GM18502 (cell line): ENCODE measurements around the gene MINPP1.
"Not testable (repeated sequence)": the region's sequence is repeated elsewhere in the genome, so short reads cannot be mapped to it uniquely, and the experiment has no call there.

ENCODE experiments used
- ATAC-seq: cut with Tn5 transposase; IDR thresholded peaks from one replicate; pipeline ENCODE4 v1.9.1; 2021; ENCODE audit warnings: mild to moderate bottlenecking; ENCODE audit not compliant: unreplicated experiment, poor library complexity

MINPP1 gene

DNA sequence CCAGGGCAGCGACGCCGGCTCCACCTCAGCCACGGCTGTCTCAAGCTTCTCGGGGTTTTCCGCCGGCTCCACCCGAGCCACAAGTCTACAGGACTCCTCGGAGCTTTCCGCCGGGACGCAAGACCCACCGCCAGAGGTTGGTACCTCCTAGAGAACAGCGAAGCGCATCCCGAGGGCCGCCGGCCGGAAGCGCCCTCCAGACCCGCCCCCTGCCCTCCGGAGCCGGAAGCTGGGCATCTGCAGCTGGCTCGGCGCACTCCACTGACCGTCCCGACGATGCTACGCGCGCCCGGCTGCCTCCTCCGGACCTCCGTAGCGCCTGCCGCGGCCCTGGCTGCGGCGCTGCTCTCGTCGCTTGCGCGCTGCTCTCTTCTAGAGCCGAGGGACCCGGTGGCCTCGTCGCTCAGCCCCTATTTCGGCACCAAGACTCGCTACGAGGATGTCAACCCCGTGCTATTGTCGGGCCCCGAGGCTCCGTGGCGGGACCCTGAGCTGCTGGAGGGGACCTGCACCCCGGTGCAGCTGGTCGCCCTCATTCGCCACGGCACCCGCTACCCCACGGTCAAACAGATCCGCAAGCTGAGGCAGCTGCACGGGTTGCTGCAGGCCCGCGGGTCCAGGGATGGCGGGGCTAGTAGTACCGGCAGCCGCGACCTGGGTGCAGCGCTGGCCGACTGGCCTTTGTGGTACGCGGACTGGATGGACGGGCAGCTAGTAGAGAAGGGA, at the start of gene MINPP1:
Gene MINPP1, plus strand, starts transcription at position 254 of the 726 bp plus-strand sequence. Its CDS starts 23 bp downstream, at position 277.
- ATAC-seq = peak; percentile 93

GRCh38 chr10:87456586-87457220, 48.0 kb upstream of the MINPP1 start:
- not testable (repeated sequence) for ATAC-seq

- ATAC-seq = not testable (repeated sequence)
Measured at GRCh38 chr10:87461751-87462150, 42.9 kb upstream of the MINPP1 start.

DNA sequence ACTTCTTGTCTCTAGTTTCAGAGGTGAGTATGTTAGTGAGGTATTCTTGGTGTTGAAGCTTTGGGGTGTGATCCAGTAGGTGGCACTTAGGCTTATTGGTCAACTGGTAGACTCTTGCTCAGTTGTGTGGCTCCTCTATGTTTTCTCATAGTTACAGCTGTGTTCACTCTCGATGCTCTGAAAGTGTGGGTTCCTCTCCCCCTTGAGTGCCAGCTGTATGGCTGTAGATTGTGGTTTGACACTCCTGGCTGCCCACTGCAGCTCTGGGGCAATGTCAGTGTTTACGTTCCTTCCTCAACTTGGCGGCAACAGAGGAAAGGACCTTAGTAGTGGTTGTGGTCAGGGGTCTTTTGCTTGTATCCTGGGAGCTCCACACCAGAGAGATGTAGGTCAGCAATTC, 37.8 kb upstream of the MINPP1 start:
- not testable (repeated sequence) for ATAC-seq

- ATAC-seq = not testable (repeated sequence)
Measured at GRCh38 chr10:87488733-87489132, 16.0 kb upstream of the MINPP1 start.

GRCh38 chr10:87490285-87490684, 14.4 kb upstream of the MINPP1 start:
- not testable (repeated sequence) for ATAC-seq

DNA sequence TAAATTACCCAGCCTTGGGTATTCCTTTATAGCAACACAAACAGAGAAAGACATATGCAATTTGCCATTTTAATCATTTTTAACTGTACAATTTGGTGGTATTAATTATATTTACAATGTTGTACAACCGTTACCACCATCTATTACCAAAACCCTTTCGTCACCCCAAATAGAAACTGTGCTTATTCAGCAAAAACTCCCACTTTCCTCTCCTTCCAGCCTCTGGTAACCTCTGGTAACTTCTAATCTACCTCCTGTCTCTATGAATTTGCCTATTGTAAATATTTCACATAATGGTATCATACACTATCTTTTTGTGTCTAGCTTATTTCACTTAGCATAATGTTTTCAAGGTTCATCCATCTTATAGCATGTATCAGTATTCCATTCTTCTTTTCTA, 12.2 kb upstream of the MINPP1 start:
- not testable (repeated sequence) for ATAC-seq

- ATAC-seq = not testable (repeated sequence)
Measured at GRCh38 chr10:87495446-87495845, 9.2 kb upstream of the MINPP1 start.

DNA sequence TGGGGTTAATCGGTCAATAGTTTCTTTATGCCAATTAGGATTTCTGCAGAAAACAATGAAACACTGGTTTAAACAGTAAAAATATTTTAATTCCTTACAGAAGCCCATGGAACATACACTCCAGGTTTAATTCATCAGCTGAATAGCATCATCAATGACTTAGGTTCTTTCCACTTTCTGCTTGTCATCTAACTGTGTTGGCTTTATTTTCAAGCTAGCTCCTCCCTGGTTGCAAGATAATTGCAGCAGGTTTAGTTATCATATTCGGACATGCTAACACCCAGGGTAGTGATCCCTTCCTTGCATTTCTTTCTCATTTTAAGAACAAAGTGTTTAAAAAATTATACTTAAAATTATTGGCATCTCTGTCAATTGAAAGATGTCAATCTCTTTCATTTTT, 7.3 kb upstream of the MINPP1 start:
- ATAC-seq = not testable (repeated sequence)

- ATAC-seq = not testable (repeated sequence)
Measured at GRCh38 chr10:87498106-87498789, 6.4 kb upstream of the MINPP1 start.

- no peak for ATAC-seq
Measured at GRCh38 chr10:87500646-87501048, 4.0 kb upstream of the MINPP1 start.

DNA sequence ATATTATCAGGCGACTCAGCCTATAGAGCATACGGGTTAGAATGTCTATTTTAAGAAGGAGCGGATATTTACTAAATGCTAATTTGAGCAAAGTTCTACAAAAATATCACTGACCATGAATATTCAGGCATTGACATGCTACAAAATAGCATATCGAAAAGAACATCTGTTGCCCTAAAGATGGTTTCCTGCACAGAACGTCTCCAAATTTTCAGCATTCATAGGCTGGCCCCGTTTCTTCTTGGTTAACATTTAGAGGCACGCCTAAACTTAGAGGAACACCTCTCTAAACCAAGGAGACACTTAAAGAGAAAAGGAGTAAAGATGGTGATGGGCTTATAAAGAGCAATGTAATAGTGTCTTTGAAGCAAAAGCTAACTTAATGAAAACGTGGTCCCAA, 1.3 kb upstream of the MINPP1 start:
- no peak for ATAC-seq

GRCh38 chr10:87503886-87504285, 807 bp upstream of the MINPP1 start:
- no peak for ATAC-seq

DNA sequence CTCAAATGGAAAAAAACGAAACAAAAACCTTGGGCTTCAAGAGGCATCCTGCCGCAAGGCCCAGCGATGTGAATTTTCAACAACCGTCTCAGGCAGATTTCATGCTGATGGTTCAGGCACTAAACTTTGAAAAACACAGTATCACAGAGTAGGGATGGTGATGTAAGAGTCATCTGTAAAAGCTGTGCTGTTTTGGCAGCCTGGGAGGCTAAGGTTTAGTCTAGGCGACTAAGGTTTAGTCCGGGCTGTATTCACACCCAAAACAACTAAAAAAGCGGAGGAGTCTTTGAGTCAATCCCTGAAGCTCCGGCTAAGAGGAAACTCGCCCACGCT, 420 bp upstream of the MINPP1 start:
- no peak for ATAC-seq

DNA sequence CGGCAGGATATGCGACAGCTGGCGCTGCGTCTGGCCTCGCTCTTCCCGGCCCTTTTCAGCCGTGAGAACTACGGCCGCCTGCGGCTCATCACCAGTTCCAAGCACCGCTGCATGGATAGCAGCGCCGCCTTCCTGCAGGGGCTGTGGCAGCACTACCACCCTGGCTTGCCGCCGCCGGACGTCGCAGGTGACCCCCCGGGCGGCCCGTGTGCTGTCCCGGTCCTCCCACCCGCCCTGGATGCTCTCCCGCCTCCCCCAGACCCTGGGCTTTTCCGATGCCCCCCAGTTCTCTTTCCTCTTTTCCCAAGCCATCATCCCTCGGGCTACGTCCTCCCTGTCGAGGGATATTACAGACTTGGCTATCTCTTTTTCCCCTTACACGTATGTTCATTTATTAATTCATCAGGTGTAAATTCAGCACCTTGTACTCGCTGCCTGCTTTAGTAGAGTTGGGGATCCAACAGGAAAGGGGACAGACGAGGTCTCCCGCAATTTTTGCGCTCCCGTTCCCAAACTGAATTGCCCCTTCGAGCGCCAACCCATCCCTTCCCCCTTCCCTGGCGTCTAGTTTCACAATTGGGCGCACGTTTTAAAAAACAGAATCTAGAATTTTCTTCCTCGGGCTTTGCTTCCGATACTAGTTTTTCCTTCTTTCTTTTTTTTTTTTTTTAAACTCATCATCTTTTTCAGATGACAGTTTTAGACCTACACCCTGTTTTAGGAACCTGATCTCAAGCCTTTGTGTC, 846 bp downstream of the MINPP1 start:
- ATAC-seq = peak; percentile 54

DNA sequence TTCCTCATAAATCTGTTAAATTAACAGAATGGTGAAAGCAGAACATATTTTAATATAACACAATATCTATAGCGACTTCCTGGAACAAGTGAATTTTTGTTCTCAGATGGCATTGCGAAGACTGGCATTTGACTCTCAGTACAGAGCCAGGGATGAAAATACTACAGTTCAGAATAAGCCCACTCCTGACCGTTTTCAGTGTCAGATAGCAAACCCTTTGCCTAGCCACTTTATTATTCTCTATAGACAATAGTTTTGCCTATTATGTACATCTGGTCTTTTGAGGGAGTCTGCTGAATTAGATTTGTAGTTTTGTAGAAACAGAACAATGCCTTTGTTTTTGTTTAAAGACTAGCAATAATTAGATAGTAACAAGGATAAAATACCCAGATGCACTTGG, 2.3 kb downstream of the MINPP1 start:
- no peak for ATAC-seq

DNA sequence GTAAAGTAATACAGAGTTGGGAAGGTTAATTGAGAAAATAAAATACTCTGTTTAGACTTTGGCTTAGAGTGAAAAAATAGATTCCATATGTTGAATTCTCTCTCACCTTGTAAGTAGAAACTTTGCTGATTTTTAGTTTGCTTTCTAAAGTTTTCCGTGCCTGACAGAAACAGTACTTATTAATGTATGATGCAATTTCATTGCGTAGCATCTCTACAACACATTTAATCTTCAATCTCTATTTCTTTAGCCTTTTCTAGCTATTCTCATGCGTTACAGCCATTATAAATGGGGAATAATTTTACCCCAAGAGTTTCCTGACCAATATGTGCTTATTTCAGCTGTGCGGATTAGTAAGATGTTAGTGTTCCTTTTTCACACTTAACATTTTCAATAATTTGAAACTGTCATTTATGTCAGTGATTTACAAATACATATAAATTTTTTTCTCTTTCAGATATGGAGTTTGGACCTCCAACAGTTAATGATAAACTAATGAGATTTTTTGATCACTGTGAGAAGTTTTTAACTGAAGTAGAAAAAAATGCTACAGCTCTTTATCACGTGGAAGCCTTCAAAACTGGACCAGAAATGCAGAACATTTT, 3.3 kb downstream of the MINPP1 start:
- no peak for ATAC-seq

DNA sequence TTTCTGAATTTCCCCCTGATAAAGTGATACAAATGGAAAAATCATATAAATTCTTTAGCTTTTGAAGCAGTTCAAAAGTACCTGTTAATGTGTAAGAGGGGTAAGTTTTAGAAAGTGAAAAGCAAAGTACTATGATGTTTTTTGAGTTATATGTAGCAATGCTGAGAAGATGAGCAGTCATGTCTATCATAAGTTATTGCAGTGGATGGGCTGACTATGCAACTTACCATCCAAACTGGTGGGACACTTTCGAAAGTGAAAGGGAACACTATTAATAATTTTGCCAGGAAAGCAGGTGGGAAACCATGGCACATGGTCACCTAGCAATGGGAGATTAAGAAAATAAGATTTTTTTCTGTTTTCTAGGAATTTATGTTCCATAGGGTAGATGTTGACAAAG, 4.1 kb downstream of the MINPP1 start:
- ATAC-seq = no peak

- no peak for ATAC-seq
Measured at GRCh38 chr10:87510025-87510424, 5.3 kb downstream of the MINPP1 start.

DNA sequence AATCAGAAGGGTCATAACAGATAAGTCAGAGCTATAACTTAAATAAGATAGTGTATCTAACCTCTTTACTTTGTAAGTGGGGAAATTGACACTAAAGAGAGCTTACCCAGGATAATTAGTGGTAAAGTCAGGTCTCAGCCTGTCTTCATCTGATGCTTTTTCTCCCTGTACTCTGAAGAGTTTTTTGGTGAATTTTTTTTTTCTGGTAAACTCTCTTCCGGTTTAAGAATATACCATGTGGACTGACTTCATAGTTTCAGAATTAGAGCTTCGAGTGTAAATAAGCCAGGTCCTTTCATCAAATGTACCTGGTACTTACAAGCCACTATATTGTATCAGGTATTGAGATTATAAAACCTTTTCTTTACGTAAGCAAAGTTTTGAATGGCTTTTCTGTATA, 6.8 kb downstream of the MINPP1 start:
- ATAC-seq = no peak
